ENCODE data around the gene MXD4.

MXD4 gene

DNA sequence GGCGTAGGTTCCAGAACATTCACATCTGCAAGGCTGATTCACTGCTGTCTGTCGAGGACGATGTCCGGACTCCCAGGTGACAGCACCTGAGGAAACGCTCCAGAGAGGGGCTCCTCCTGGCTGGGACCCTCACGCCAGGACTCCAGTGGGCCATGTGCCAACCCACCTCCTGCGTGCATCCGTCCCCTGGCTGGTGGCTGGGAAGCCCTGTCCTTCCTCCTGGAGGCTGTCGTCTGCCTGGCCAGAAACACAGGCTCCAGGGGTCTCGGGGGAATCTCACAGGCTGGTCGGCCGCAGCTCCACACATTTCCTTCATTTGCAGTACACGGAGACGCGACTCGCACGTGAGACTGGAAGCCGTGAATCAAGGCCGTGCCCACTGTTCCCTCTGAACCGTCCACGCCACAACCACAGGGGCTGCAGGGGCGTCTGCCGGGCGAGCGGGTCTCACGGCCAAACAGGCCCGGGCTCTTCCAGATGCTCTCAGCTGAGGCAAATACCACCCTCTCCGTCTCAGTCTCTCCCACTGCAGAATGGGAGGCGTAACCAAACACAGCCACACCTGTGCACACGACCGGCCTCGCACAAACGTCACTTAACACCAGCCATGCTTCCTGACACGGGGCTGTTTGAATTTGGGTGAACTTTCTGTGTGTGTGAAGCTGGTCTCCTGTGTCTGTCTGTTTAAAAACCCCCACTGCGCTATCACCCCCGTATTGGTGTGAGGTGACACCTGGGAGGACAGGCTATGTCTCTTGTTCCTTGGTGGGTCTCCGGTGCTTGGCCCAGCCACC is 38.7 kb upstream of the MXD4 start:
- Histone ChIP-seq H3K4me3 (ENCODE audit: low read depth in 1 of 2, low read length in 2 of 2) (no peak overlapping the region), H3K36me3 (ENCODE audit: control insufficient read depth in 1 of 2, insufficient read depth in 2 of 2, low read length in 2 of 2) (peaks cover 0 to 9% of the 10 kb centered on the region in 2 donors), H3K27ac (ENCODE audit: low read length) (no peak overlapping the region), H3K9me3 (ENCODE audit: control insufficient read depth in 1 of 2, low read length in 2 of 2) (peaks cover 0 to 6% of the 10 kb centered on the region in 2 donors), H3K27me3 (ENCODE audit: low read depth, low read length) (no peaks in the 10 kb centered on the region), H3K4me1 (ENCODE audit: control insufficient read depth in 1 of 2, insufficient read depth in 2 of 2, low read length in 2 of 2) (no peaks in the 10 kb centered on the region)

DNA sequence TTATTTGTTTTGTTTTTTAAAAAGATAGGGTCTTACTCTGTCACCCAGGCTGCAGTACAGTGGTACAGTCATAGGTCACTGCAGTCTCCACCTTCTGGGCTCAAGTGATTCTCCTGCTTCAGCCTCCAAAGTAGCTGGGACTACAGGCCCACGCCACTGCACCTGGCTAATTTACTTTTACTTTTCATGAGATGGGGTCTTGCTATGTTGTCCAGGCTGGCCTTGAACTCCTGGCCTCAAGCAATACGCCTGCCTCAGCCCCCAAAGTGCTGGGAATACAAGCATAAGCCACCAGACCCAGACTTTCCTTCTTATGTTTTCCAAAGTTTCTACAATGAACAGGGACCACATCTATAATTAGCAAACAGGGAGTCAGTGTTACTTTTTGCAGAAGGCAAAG is 37.9 kb upstream of the MXD4 start:
- H3K27me3 ChIP-seq (ENCODE audit: low read depth, low read length): no peaks in the 10 kb centered on the region
- H3K27ac ChIP-seq (ENCODE audit: low read length): no peak overlapping the region

GRCh38 chr4:2298532-2298991 is 36.7 kb upstream of the MXD4 start:
- H3K27ac ChIP-seq (ENCODE audit: low read length): no peak overlapping the region
- H3K4me3 ChIP-seq (ENCODE audit: low read depth in 1 of 2, low read length in 2 of 2): no peak overlapping the region
- H3K36me3 ChIP-seq (ENCODE audit: control insufficient read depth in 1 of 2, insufficient read depth in 2 of 2, low read length in 2 of 2): no peaks in the 10 kb centered on the region
- no peaks in the 10 kb centered on the region for H3K4me1 ChIP-seq (ENCODE audit: control insufficient read depth in 1 of 2, insufficient read depth in 2 of 2, low read length in 2 of 2)
- H3K9me3 ChIP-seq (ENCODE audit: control insufficient read depth in 1 of 2, low read length in 2 of 2): peaks cover 0 to 6% of the 10 kb centered on the region in 2 donors
- H3K27me3 ChIP-seq (ENCODE audit: low read depth, low read length): no peaks in the 10 kb centered on the region

More for the DNA sequence above, 37.9 kb upstream of the MXD4 start:
- Histone ChIP-seq H3K4me3 (ENCODE audit: low read depth in 1 of 2, low read length in 2 of 2) (no peak overlapping the region), H3K4me1 (ENCODE audit: control insufficient read depth in 1 of 2, insufficient read depth in 2 of 2, low read length in 2 of 2) (no peaks in the 10 kb centered on the region), H3K36me3 (ENCODE audit: control insufficient read depth in 1 of 2, insufficient read depth in 2 of 2, low read length in 2 of 2) (peaks cover 0 to 6% of the 10 kb centered on the region in 2 donors), H3K9me3 (ENCODE audit: control insufficient read depth in 1 of 2, low read length in 2 of 2) (peaks cover 0 to 6% of the 10 kb centered on the region in 2 donors)

DNA sequence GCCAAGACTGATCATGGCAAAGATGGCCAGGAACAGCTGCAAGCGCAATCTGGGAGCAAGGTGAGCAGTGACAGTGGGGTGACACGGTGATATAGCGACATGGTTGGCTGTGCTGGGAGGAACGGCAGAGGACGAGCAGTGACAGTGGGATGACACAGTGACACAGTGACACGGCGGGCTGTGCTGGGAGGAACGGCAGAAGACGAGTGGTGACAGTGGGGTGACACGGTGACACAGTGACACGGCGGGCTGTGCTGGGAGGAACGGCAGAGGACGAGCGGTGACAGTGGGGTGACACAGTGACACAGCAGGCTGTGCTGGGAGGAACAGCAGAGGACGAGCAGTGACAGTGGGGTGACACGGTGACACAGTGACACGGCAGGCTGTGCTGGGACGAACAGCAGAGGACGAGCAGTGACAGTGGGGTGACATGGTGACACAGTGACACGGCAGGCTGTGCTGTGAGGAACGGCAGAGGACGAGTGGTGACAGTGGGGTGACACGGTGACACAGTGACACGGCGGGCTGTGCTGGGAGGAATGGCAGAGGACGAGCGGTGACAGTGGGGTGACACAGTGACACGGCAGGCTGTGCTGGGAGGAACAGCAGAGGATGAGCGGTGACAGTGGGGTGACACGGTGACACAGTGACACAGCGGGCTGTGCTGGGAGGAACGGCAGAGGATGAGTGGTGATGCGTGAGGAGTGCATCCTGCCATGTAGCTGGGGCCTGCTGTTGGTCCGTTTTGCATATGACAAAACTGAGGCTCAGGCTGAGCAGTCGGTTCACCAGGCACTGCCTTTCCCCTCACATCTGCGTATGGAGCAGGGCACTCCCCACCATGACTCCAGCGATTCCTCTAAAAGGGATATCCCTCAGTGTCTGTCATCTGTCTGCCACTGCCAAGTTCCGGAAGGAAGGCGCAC is 36.0 kb upstream of the MXD4 start:
- Histone ChIP-seq H3K27me3 (ENCODE audit: low read depth, low read length) (no peaks in the 10 kb centered on the region), H3K27ac (ENCODE audit: low read length) (no peak overlapping the region), H3K36me3 (ENCODE audit: control insufficient read depth in 1 of 2, insufficient read depth in 2 of 2, low read length in 2 of 2) (no peaks in the 10 kb centered on the region), H3K4me1 (ENCODE audit: control insufficient read depth in 1 of 2, insufficient read depth in 2 of 2, low read length in 2 of 2) (no peaks in the 10 kb centered on the region), H3K9me3 (ENCODE audit: control insufficient read depth in 1 of 2, low read length in 2 of 2) (peaks cover 0 to 6% of the 10 kb centered on the region in 2 donors), H3K4me3 (ENCODE audit: low read depth in 1 of 2, low read length in 2 of 2) (no peak overlapping the region)

DNA sequence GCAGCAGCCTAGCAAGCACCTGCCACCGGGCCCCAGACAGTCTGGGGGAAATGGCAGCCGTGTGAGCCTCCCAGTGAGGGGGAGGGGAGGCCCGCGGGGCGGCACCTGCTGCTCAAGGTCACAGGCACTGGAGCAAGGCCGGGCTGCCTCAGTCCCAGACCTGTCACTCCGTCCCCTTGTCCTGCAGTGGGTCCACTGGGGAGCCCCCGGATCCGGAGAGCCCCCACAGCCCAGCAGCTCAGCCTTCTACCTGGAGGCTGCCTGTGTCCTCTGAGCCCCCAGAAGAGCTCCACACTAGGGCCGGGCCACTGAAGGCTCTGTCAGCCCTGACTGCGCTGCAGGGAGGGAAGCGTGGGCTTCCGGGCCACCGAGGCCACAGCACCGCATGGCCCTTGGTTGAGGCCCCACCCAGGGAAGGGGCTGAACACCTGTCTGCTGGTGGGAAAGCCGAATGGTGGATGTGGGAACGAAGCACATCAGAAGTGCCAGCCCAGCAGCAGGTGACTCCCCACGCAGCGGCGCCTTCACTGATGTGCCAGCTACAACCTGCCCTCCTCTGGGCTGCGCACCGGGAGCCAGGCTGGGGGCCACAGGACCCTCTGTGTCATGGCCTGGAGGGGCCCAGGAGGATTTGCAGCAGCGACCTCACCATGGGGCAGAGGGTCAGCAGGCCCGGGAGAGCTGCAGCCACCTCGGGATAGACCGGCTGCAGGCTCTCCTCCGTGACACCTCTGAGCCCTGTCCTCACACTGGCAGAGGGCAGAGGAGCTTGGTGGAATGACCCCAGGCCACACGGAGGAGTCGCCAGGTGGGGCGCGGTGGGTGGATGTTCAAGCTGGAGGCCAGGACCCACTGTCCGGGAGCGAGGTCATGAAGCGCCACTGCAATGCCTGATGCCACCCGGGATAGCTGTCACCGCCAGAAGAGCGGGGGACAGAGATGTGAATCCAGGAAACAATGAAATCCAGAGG is 35.0 kb upstream of the MXD4 start:
- H3K36me3 ChIP-seq (ENCODE audit: control insufficient read depth in 1 of 2, insufficient read depth in 2 of 2, low read length in 2 of 2): no peaks in the 10 kb centered on the region
- H3K4me3 ChIP-seq (ENCODE audit: low read depth in 1 of 2, low read length in 2 of 2): no peak overlapping the region
- no peaks in the 10 kb centered on the region for H3K27me3 ChIP-seq (ENCODE audit: low read depth, low read length)
- H3K9me3 ChIP-seq (ENCODE audit: control insufficient read depth in 1 of 2, low read length in 2 of 2): no peaks in the 10 kb centered on the region
- no peak overlapping the region for H3K27ac ChIP-seq (ENCODE audit: low read length)
- no peaks in the 10 kb centered on the region for H3K4me1 ChIP-seq (ENCODE audit: control insufficient read depth in 1 of 2, insufficient read depth in 2 of 2, low read length in 2 of 2)

- no peak overlapping the region for H3K27ac ChIP-seq (ENCODE audit: low read length)
- H3K9me3 ChIP-seq (ENCODE audit: control insufficient read depth in 1 of 2, low read length in 2 of 2): no peaks in the 10 kb centered on the region
- H3K27me3 ChIP-seq (ENCODE audit: low read depth, low read length): no peaks in the 10 kb centered on the region
- no peaks in the 10 kb centered on the region for H3K36me3 ChIP-seq (ENCODE audit: control insufficient read depth in 1 of 2, insufficient read depth in 2 of 2, low read length in 2 of 2)
- H3K4me1 ChIP-seq (ENCODE audit: control insufficient read depth in 1 of 2, insufficient read depth in 2 of 2, low read length in 2 of 2): no peaks in the 10 kb centered on the region
- no peak overlapping the region for H3K4me3 ChIP-seq (ENCODE audit: low read depth in 1 of 2, low read length in 2 of 2)
These were observed 34.1 kb upstream of the MXD4 start for GRCh38 chr4:2295900-2296442.

DNA sequence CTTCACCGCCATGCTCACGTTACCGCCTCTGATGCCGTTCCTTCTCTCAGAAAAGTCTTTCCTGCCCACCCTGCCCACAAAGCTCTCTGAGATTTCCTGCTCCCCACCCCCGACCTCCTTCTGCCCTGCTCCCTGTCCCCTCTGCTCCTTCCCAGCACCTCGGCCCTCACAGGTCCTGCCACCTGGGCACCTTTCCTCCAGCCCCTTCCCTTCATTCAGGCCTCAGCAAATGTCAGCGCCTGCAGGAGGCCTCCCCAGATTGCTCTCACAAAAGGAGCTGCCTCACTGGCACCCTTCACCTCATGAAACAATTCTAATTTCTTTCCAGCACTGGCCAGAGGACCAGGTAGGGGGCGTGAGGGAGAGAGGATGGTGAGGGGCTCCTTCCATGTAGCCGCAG is 33.6 kb upstream of the MXD4 start:
- Histone ChIP-seq H3K9me3 (ENCODE audit: control insufficient read depth in 1 of 2, low read length in 2 of 2) (no peaks in the 10 kb centered on the region), H3K27ac (ENCODE audit: low read length) (no peak overlapping the region), H3K27me3 (ENCODE audit: low read depth, low read length) (no peaks in the 10 kb centered on the region), H3K36me3 (ENCODE audit: control insufficient read depth in 1 of 2, insufficient read depth in 2 of 2, low read length in 2 of 2) (no peaks in the 10 kb centered on the region), H3K4me3 (ENCODE audit: low read depth in 1 of 2, low read length in 2 of 2) (no peak overlapping the region), H3K4me1 (ENCODE audit: control insufficient read depth in 1 of 2, insufficient read depth in 2 of 2, low read length in 2 of 2) (no peaks in the 10 kb centered on the region)

DNA sequence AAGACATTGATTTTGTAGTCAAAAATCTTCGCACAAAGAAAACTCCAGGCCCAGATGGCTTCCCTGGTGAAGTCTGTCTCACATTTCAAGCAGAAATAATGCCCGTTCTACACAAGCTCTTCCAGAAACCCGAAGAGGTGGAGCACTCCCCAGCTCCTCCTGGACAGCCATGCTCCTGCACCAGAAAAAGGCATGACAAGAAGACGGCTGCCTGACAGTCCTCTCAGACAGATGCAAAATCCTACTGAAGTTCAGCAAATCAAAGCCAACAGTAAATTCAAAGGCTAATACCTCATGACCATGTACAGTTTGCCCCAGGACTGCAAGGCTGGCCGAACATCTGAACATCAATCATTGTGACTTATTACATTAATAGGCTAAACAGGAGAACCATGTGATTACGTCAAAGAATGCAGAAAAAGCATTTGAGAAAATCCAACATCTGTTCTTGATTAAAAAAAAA is 30.8 kb upstream of the MXD4 start:
- no peaks in the 10 kb centered on the region for H3K4me1 ChIP-seq (ENCODE audit: control insufficient read depth in 1 of 2, insufficient read depth in 2 of 2, low read length in 2 of 2)
- no peaks in the 10 kb centered on the region for H3K27me3 ChIP-seq (ENCODE audit: low read depth, low read length)
- no peaks in the 10 kb centered on the region for H3K9me3 ChIP-seq (ENCODE audit: control insufficient read depth in 1 of 2, low read length in 2 of 2)

GRCh38 chr4:2291705-2292645 is 30.1 kb upstream of the MXD4 start:
- H3K27ac ChIP-seq (ENCODE audit: low read length): no peak overlapping the region
- no peaks in the 10 kb centered on the region for H3K27me3 ChIP-seq (ENCODE audit: low read depth, low read length)
- H3K36me3 ChIP-seq (ENCODE audit: control insufficient read depth in 1 of 2, insufficient read depth in 2 of 2, low read length in 2 of 2): no peaks in the 10 kb centered on the region
- H3K9me3 ChIP-seq (ENCODE audit: control insufficient read depth in 1 of 2, low read length in 2 of 2): no peaks in the 10 kb centered on the region
- no peaks in the 10 kb centered on the region for H3K4me1 ChIP-seq (ENCODE audit: control insufficient read depth in 1 of 2, insufficient read depth in 2 of 2, low read length in 2 of 2)
- H3K4me3 ChIP-seq (ENCODE audit: low read depth in 1 of 2, low read length in 2 of 2): no peak overlapping the region

More for the DNA sequence above, 30.8 kb upstream of the MXD4 start:
- H3K4me3 ChIP-seq (ENCODE audit: low read depth in 1 of 2, low read length in 2 of 2): no peak overlapping the region
- no peaks in the 10 kb centered on the region for H3K36me3 ChIP-seq (ENCODE audit: control insufficient read depth in 1 of 2, insufficient read depth in 2 of 2, low read length in 2 of 2)
- H3K27ac ChIP-seq (ENCODE audit: low read length): no peak overlapping the region

All from muscle layer of duodenum (tissue), 2 donors.